Neural crest cell (in vitro differentiated cells): Measurements from ENCODE around the gene PSD. TPM values are rescaled to one million over a fixed set of nuclear protein-coding genes. Genes with fewer than 3 reads are reported as not detected.

Experiments used
- DNase-seq: peaks from one replicate; pipeline ENCODE4 v3.0.0; 2021; ENCODE audit warnings: low read depth, mixed read lengths, low spot score
- H3K27ac Mint-ChIP-seq: one replicate; pipeline ENCODE4 v1.8.0; 2021; ENCODE audit warnings: mild to moderate bottlenecking, mixed read lengths; ENCODE audit not compliant: unreplicated experiment
- H3K27me3 Mint-ChIP-seq: 2 replicates; pipeline ENCODE4 v1.8.0; 2021; ENCODE audit warnings: low read depth, mild to moderate bottlenecking, mixed read lengths
- H3K36me3 Mint-ChIP-seq: 2 replicates; pipeline ENCODE4 v1.8.0; 2021; ENCODE audit warnings: low read depth, mild to moderate bottlenecking, mixed read lengths
- H3K4me1 Mint-ChIP-seq: 2 replicates; pipeline ENCODE4 v1.8.0; 2021; ENCODE audit warnings: mixed read lengths
- H3K4me3 Mint-ChIP-seq: one replicate; pipeline ENCODE4 v1.8.0; 2021; ENCODE audit warnings: mild to moderate bottlenecking, mixed read lengths
- H3K9me3 Mint-ChIP-seq: 2 replicates; pipeline ENCODE4 v1.8.0; 2021; ENCODE audit warnings: mixed read lengths
- CTCF ChIP-seq: fragments of 200-600 bp; sonication (generic); conservative IDR thresholded peaks from 2 replicates; pipeline ENCODE4 v1.5.0; 2021; ENCODE audit warnings: antibody characterized with exemption, mild to moderate bottlenecking
- long read RNA-seq: library from polyadenylated mRNA; unstranded; transcript quantifications from one replicate; pipeline ENCODE4 v2.0.0, GENCODE V29; 2020
- total RNA-seq: library from RNA; stranded (reverse); gene quantifications from 2 replicates; pipeline ENCODE4 v1.2.1, GENCODE V29; 2021

PSD gene
- 36.1 and 37.4 TPM in 2 replicates for total RNA-seq
- long read RNA-seq: 0 reads

GRCh38 chr10:102418622-102419268 lies at the start of gene PSD:
TSS of gene PSD (minus strand) at chr10:102418785. CDS start at chr10:102417038, 1,747 bp downstream.
- peak; percentile 44 for DNase-seq
- peak within 1 kb of the TSS; percentile 98 for H3K27ac Mint-ChIP-seq
- peaks cover 71% of the 10 kb centered on the region for H3K4me1 Mint-ChIP-seq
- TF ChIP-seq CTCF: no peak
- H3K27me3 Mint-ChIP-seq: peaks cover 11% of the 10 kb centered on the region
- no peaks in the 10 kb centered on the region for H3K36me3 Mint-ChIP-seq
- H3K9me3 Mint-ChIP-seq: no peaks in the 10 kb centered on the region
- H3K4me3 Mint-ChIP-seq: peak within 1 kb of the TSS; percentile 94

DNA sequence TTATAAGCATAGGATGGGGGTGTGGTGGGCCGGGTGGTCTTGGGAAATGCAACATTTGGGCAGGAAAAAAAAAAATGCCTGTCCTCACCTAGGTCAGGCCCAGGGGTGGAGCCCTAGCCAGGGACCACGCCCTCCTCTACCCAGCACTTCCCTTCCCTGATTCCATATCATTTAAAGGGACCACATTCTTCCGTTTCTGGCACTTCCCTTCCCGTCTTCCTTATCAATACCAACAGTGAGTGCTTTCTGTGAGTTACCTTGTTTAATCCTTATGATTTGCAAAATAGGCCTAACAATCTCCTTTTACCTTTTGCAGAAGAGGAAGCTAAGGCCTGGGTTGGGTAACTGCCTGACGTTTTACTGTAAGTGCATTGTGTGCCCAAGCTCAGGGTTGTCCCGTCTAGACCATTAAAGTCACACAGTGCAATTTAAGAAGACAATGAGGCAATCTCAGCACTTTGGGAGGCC lies 49.4 kb upstream of the PSD start:
- no peaks in the 10 kb centered on the region for H3K36me3 Mint-ChIP-seq
- H3K27me3 Mint-ChIP-seq: no peaks in the 10 kb centered on the region
- no peak overlapping the region for H3K27ac Mint-ChIP-seq
- H3K9me3 Mint-ChIP-seq: no peaks in the 10 kb centered on the region
- DNase-seq: no peak
- peaks cover 11% of the 10 kb centered on the region for H3K4me1 Mint-ChIP-seq
- no peak for TF ChIP-seq CTCF
- no peak overlapping the region for H3K4me3 Mint-ChIP-seq

GRCh38 chr10:102467318-102467717 lies 48.7 kb upstream of the PSD start:
- H3K4me3 Mint-ChIP-seq: no peak overlapping the region

GRCh38 chr10:102465466-102465865 lies 46.9 kb upstream of the PSD start:
- Mint-ChIP-seq H3K27ac (no peak overlapping the region), H3K36me3 (no peaks in the 10 kb centered on the region), H3K9me3 (no peaks in the 10 kb centered on the region), H3K4me1 (peaks cover 34% of the 10 kb centered on the region), H3K4me3 (no peak overlapping the region), H3K27me3 (peaks cover 10% of the 10 kb centered on the region)
- DNase-seq: no peak
- TF ChIP-seq CTCF: no peak

More at GRCh38 chr10:102467318-102467717, 48.7 kb upstream of the PSD start:
- Mint-ChIP-seq H3K36me3 (no peaks in the 10 kb centered on the region), H3K9me3 (no peaks in the 10 kb centered on the region), H3K27ac (peak overlapping the region; percentile 27), H3K27me3 (peaks cover 5% of the 10 kb centered on the region), H3K4me1 (peaks cover 18% of the 10 kb centered on the region)
- no peak for TF ChIP-seq CTCF
- DNase-seq: no peak

GRCh38 chr10:102463983-102464382 lies 45.4 kb upstream of the PSD start:
- H3K9me3 Mint-ChIP-seq: no peaks in the 10 kb centered on the region
- TF ChIP-seq CTCF: no peak

More at GRCh38 chr10:102463983-102464382, 45.4 kb upstream of the PSD start:
- Mint-ChIP-seq H3K36me3 (no peaks in the 10 kb centered on the region), H3K4me1 (peaks cover 34% of the 10 kb centered on the region), H3K27ac (no peak overlapping the region), H3K27me3 (peaks cover 13% of the 10 kb centered on the region), H3K4me3 (no peak overlapping the region)
- DNase-seq: no peak
